Mesothelial cell of epicardium (in vitro differentiated cells): ENCODE results near the gene TFAP2A. TPM values are rescaled to one million over a fixed set of nuclear protein-coding genes. Genes with fewer than 3 reads are reported as not detected.

ENCODE experiments used
- DNase-seq, 2 experiments: peaks; one replicate each; pipeline ENCODE4 v3.0.0; 2021; ENCODE audit warnings: low spot score in 2 of 2; ENCODE audit not compliant: unreplicated experiment in 2 of 2
- H3K27ac Mint-ChIP-seq: 2 replicates; pipeline ENCODE4 v1.8.0; 2021; ENCODE audit warnings: mixed read lengths
- H3K27me3 Mint-ChIP-seq: 2 replicates; pipeline ENCODE4 v1.8.0; 2021; ENCODE audit warnings: low read depth, mixed read lengths
- H3K36me3 Mint-ChIP-seq: 2 replicates; pipeline ENCODE4 v1.8.0; 2021; ENCODE audit warnings: mixed read lengths
- H3K4me1 Mint-ChIP-seq: 2 replicates; pipeline ENCODE4 v1.8.0; 2021; ENCODE audit warnings: mixed read lengths
- H3K4me3 Mint-ChIP-seq: 2 replicates; pipeline ENCODE4 v1.8.0; 2021; ENCODE audit warnings: mild to moderate bottlenecking, moderate library complexity, mixed read lengths
- H3K9me3 Mint-ChIP-seq: 2 replicates; pipeline ENCODE4 v1.8.0; 2021; ENCODE audit warnings: mixed read lengths
- total RNA-seq: library from RNA; stranded (reverse); gene quantifications from 3 replicates; pipeline ENCODE4 v1.2.1, GENCODE V29; 2021
- TF ChIP-seq, protein P1 (sequence below): fragments of 200-600 bp; sonication (generic); IDR thresholded peaks from one replicate; pipeline ENCODE4 v1.5.0; 2021; ENCODE audit warnings: antibody characterized with exemption; ENCODE audit not compliant: unreplicated experiment

Gene TFAP2A
- total RNA-seq, 1 donor from 2014 or later, result 62.4 TPM

GRCh38 chr6:10409731-10410206 lies 5.1 kb downstream of the TFAP2A start:
- Mint-ChIP-seq H3K27ac (peak overlapping the region; percentile 100), H3K27me3 (peaks cover 77% of the 10 kb centered on the region), H3K9me3 (no peaks in the 10 kb centered on the region), H3K4me3 (peak overlapping the region; percentile 98), H3K4me1 (peaks cover 83% of the 10 kb centered on the region), H3K36me3 (peaks cover 14% of the 10 kb centered on the region)
- TF ChIP-seq, protein P1, sequence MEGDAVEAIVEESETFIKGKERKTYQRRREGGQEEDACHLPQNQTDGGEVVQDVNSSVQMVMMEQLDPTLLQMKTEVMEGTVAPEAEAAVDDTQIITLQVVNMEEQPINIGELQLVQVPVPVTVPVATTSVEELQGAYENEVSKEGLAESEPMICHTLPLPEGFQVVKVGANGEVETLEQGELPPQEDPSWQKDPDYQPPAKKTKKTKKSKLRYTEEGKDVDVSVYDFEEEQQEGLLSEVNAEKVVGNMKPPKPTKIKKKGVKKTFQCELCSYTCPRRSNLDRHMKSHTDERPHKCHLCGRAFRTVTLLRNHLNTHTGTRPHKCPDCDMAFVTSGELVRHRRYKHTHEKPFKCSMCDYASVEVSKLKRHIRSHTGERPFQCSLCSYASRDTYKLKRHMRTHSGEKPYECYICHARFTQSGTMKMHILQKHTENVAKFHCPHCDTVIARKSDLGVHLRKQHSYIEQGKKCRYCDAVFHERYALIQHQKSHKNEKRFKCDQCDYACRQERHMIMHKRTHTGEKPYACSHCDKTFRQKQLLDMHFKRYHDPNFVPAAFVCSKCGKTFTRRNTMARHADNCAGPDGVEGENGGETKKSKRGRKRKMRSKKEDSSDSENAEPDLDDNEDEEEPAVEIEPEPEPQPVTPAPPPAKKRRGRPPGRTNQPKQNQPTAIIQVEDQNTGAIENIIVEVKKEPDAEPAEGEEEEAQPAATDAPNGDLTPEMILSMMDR, result no peak
- DNase-seq, result peak in 1 of 2 experiments; percentile 47

GRCh38 chr6:10409233-10409721 lies 5.6 kb downstream of the TFAP2A start:
- no peak for DNase-seq
- H3K36me3 Mint-ChIP-seq, result peaks cover 14% of the 10 kb centered on the region
- H3K9me3 Mint-ChIP-seq, result no peaks in the 10 kb centered on the region
- peaks cover 83% of the 10 kb centered on the region for H3K4me1 Mint-ChIP-seq
- H3K27me3 Mint-ChIP-seq, result peaks cover 72% of the 10 kb centered on the region
- H3K4me3 Mint-ChIP-seq, result peak overlapping the region; percentile 98
- TF ChIP-seq, protein P1, result no peak
- peak overlapping the region; percentile 100 for H3K27ac Mint-ChIP-seq

DNA sequence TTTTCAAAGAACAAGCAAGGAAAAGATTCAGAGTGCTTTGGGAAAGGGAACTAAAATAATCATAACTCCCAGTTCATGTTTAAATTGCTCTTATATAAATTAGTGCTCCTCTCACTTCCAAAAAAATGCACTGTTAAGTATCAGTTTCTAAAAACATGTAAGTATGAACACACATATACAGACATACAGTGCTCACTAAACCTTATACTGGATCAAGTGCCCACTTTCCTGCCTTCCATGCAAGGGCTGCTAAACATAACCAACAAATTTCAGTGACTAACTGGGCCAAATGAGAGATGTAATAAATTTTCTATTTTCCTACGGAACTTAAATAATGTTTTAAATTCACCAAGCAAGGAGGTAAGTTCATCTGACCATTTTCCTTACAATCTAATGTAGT lies 6.4 kb downstream of the TFAP2A start:
- peak overlapping the region; percentile 97 for H3K27ac Mint-ChIP-seq

GRCh38 chr6:10407674-10408054 lies 7.2 kb downstream of the TFAP2A start:
- DNase-seq, result no peak
- Mint-ChIP-seq H3K4me1 (peaks cover 82% of the 10 kb centered on the region), H3K36me3 (peaks cover 15% of the 10 kb centered on the region), H3K27me3 (peaks cover 58% of the 10 kb centered on the region), H3K27ac (peak overlapping the region; percentile 97), H3K4me3 (peak overlapping the region; percentile 98), H3K9me3 (no peaks in the 10 kb centered on the region)
- TF ChIP-seq, protein P1, result no peak

More for the DNA sequence above, 6.4 kb downstream of the TFAP2A start:
- Mint-ChIP-seq H3K36me3 (peaks cover 14% of the 10 kb centered on the region), H3K4me3 (peak overlapping the region; percentile 98), H3K27me3 (peaks cover 64% of the 10 kb centered on the region), H3K9me3 (no peaks in the 10 kb centered on the region), H3K4me1 (peaks cover 79% of the 10 kb centered on the region)
- TF ChIP-seq, protein P1, result no peak
- DNase-seq, result no peak

DNA sequence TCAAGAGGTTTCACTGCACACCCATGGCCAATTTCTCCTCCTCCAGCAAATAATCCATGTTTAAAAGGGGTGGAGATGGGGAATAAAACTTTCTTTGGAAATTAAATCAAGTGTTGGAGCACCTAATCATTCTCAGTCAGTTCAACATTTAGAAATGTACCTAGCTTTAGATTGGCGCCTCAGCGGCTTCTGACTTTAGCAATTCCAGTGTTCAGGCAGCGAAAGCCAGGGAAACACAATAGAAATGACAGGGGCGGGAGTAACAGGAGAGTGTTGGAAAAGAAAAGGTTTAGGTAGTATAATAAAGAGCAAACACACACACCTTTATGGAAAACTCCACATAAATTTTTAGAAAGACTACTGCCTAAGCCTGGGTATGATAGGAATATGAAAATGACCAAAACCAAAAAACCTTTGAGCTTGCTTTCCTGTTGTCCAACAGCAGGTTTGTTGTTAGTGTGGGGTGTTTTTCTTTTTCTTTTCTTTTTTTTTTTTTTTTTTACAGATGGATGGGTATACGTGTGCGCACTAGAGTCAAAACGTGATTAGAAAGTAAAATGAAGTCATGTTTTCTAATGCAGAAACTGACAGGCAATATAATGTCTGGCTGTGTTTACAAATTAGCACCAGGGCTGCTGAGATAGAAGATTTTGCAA lies 7.7 kb downstream of the TFAP2A start:
- Mint-ChIP-seq H3K9me3 (no peaks in the 10 kb centered on the region), H3K36me3 (peaks cover 18% of the 10 kb centered on the region), H3K27me3 (peaks cover 58% of the 10 kb centered on the region), H3K4me3 (peak overlapping the region; percentile 98), H3K4me1 (peaks cover 87% of the 10 kb centered on the region), H3K27ac (peak overlapping the region; percentile 97)
- TF ChIP-seq, protein P1, result no peak
- DNase-seq, result no peak
